Esophagus squamous epithelium (tissue), 4 donors: ENCODE results near the gene MRPS7.

ENCODE experiments used
- CTCF ChIP-seq, 6 experiments: fragments of 450-650 bp in 4 of 6; fragments of 200-600 bp in 2 of 6; sonication (generic) in 2 of 6; IDR thresholded peaks; one replicate each; pipeline ENCODE4 v1.5.1; 2016 to 2019; ENCODE audit warnings: antibody characterized with exemption in 6 of 6, mild to moderate bottlenecking in 4 of 6, moderate library complexity in 4 of 6
- POLR2A ChIP-seq, 4 donors: fragments of 450-650 bp; IDR thresholded peaks; one replicate each; pipeline ENCODE4 v1.6.1; 2017; ENCODE audit warnings: antibody characterized with exemption in 4 of 4, mild to moderate bottlenecking in 4 of 4, moderate library complexity in 3 of 4

- TF ChIP-seq CTCF (IDR thresholded peaks at IDR 0.05) (no peak), POLR2A (IDR thresholded peaks at IDR 0.05) (no peak)
Observed at GRCh38 chr17:75288359-75288758, 26.7 kb downstream of the MRPS7 start.
